ENCODE results near the gene CACNA1A. TPM values are rescaled to one million over a fixed set of nuclear protein-coding genes. Genes with fewer than 3 reads are reported as not detected.
"Not testable (repeated sequence)": the region's sequence is repeated elsewhere in the genome, so short reads cannot be mapped to it uniquely, and the experiment has no call there.

CACNA1A gene
- total RNA-seq, 2 donors from 2014 or later = 6.7 to 7.6 TPM

GRCh38 chr19:13362668-13363067, 143.6 kb downstream of the CACNA1A start:
- intact Hi-C loops (cut with DNase I) = no loop called here
- ATAC-seq = no peak
- H3K9me3 ChIP-seq = no peaks in the 10 kb centered on the region
- 40 to 53% methylated on average over 11 of the region's 11 CpGs for WGBS, 2 donors
- no peak overlapping the region for H3K27ac ChIP-seq
- H3K36me3 ChIP-seq (replicated peaks in 1 of 2; ENCODE audit: insufficient read depth in 1 of 2, low read depth in 2 of 2) = no peaks in the 10 kb centered on the region
- no peaks in the 10 kb centered on the region for H3K4me1 ChIP-seq
- no peak for DNase-seq
- no peak overlapping the region for H3K4me3 ChIP-seq
- no peak for TF ChIP-seq CTCF (IDR thresholded peaks at IDR 0.05)
- TF ChIP-seq POLR2A (IDR thresholded peaks at IDR 0.05) = no peak
- H3K27me3 ChIP-seq = no peaks in the 10 kb centered on the region

- H3K27ac ChIP-seq; intact Hi-C loops (cut with DNase I); H3K9me3 ChIP-seq; H3K27me3 ChIP-seq; H3K36me3 ChIP-seq (replicated peaks in 1 of 2; ENCODE audit: insufficient read depth in 1 of 2, low read depth in 2 of 2); H3K4me1 ChIP-seq; ATAC-seq; H3K4me3 ChIP-seq; DNase-seq: not testable (repeated sequence)
- WGBS, 2 donors = 54 to 68% methylated on average over 3 of the region's 3 CpGs
Observed at GRCh38 chr19:13361726-13362125, 144.6 kb downstream of the CACNA1A start.

- Histone ChIP-seq H3K27ac (no peak overlapping the region), H3K4me1 (no peaks in the 10 kb centered on the region), H3K36me3 (replicated peaks in 1 of 2; ENCODE audit: insufficient read depth in 1 of 2, low read depth in 2 of 2) (no peaks in the 10 kb centered on the region), H3K9me3 (no peaks in the 10 kb centered on the region), H3K4me3 (no peak overlapping the region), H3K27me3 (no peaks in the 10 kb centered on the region)
- 45 to 46% methylated on average over 9 of the region's 9 CpGs for WGBS, 2 donors
- DNase-seq = no peak
- no peak for ATAC-seq
- intact Hi-C loops (cut with DNase I) = no loop called here
- TF ChIP-seq CTCF (IDR thresholded peaks at IDR 0.05) (no peak), POLR2A (IDR thresholded peaks at IDR 0.05) (no peak)
Observed at GRCh38 chr19:13356686-13357280, 149.5 kb downstream of the CACNA1A start.

GRCh38 chr19:13356185-13356584, 150.1 kb downstream of the CACNA1A start:
- ATAC-seq (no peak), DNase-seq (no peak)
- no peak overlapping the region for H3K4me3 ChIP-seq
- TF ChIP-seq CTCF (IDR thresholded peaks at IDR 0.05) (no peak), POLR2A (IDR thresholded peaks at IDR 0.05) (no peak)
- no peak overlapping the region for H3K27ac ChIP-seq
- no peaks in the 10 kb centered on the region for H3K4me1 ChIP-seq
- no peaks in the 10 kb centered on the region for H3K27me3 ChIP-seq
- no peaks in the 10 kb centered on the region for H3K9me3 ChIP-seq
- intact Hi-C loops (cut with DNase I) = no loop called here
- H3K36me3 ChIP-seq (replicated peaks in 1 of 2; ENCODE audit: insufficient read depth in 1 of 2, low read depth in 2 of 2) = no peaks in the 10 kb centered on the region
- 62 to 70% methylated on average over 7 to 8 of the region's 8 CpGs for WGBS, 2 donors

GRCh38 chr19:13355356-13355755, 150.9 kb downstream of the CACNA1A start:
- no peak for DNase-seq
- H3K27me3 ChIP-seq = no peaks in the 10 kb centered on the region
- 38 to 40% methylated on average over 5 of the region's 5 CpGs for WGBS, 2 donors
- H3K27ac ChIP-seq = no peak overlapping the region
- intact Hi-C loops (cut with DNase I) = no loop called here
- H3K9me3 ChIP-seq = peaks cover 0 to 1% (median 0%) of the 10 kb centered on the region in 3 donors
- H3K4me3 ChIP-seq = no peak overlapping the region
- no peak for ATAC-seq
- no peaks in the 10 kb centered on the region for H3K4me1 ChIP-seq
- TF ChIP-seq CTCF (IDR thresholded peaks at IDR 0.05) (no peak), POLR2A (IDR thresholded peaks at IDR 0.05) (no peak)
- no peaks in the 10 kb centered on the region for H3K36me3 ChIP-seq (replicated peaks in 1 of 2; ENCODE audit: insufficient read depth in 1 of 2, low read depth in 2 of 2)

All from body of pancreas (tissue), 4 donors.